HepG2 (cell line): ENCODE data around the gene AGAP1. TPM values are rescaled to one million over a fixed set of nuclear protein-coding genes. Genes with fewer than 3 reads are reported as not detected.

Experiments
- ATF2 ChIP-seq: sonication (generic); formaldehyde crosslinking; IDR thresholded peaks from 2 replicates; pipeline ENCODE4 v1.4.0; 2020; ENCODE audit warnings: missing genetic modification reagents
- BRCA1 ChIP-seq: sonication (generic); formaldehyde crosslinking; IDR thresholded peaks from 2 replicates; pipeline ENCODE4 v1.4.0; 2020; ENCODE audit warnings: missing genetic modification reagents
- CEBPZ ChIP-seq: IDR thresholded peaks from 2 replicates; pipeline ENCODE4 v1.6.1; 2012; ENCODE audit warnings: low read length, improper control_type of control experiment
- DMAP1 ChIP-seq: IDR thresholded peaks from 2 replicates; pipeline ENCODE4 v1.6.1; 2016
- ELF3 ChIP-seq: IDR thresholded peaks from 2 replicates; pipeline ENCODE4 v1.6.1; 2016; ENCODE audit warnings: missing genetic modification reagents, missing compliant biosample characterization
- MAFG ChIP-seq: sonication (generic); formaldehyde crosslinking; IDR thresholded peaks from 2 replicates; pipeline ENCODE4 v1.5.1; 2020; ENCODE audit warnings: mild to moderate bottlenecking, missing genetic modification reagents
- NBN ChIP-seq: fragments of 450-650 bp; conservative IDR thresholded peaks from 2 replicates; pipeline ENCODE4 v1.6.1; 2017
- PAWR ChIP-seq: sonication (generic); formaldehyde crosslinking; IDR thresholded peaks from 2 replicates; pipeline ENCODE4 v1.4.0; 2020; ENCODE audit warnings: missing genetic modification reagents, mild to moderate bottlenecking, borderline replicate concordance
- SOX13 ChIP-seq, 3 experiments: fragments of 450-650 bp in 1 of 3; sonication (generic) in 1 of 3; formaldehyde crosslinking in 1 of 3; IDR thresholded peaks in 2 of 3; conservative IDR thresholded peaks in 1 of 3; 2 replicates each; pipeline versions ENCODE4 v1.5.0 to v1.6.1; 2016 to 2020; ENCODE audit warnings: antibody characterized with exemption in 1 of 3, mild to moderate bottlenecking in 1 of 3, missing compliant biosample characterization in 1 of 3, missing genetic modification reagents in 1 of 3, moderate library complexity in 1 of 3
- SRSF4 ChIP-seq: fragments of 200-400 bp; formaldehyde crosslinking; IDR thresholded peaks from one replicate; pipeline ENCODE4 v1.6.1; 2018; ENCODE audit warnings: mild to moderate bottlenecking, low read depth, low read length, moderate library complexity; ENCODE audit not compliant: poor library complexity, severe bottlenecking
- STAT6 ChIP-seq: sonication (generic); formaldehyde crosslinking; IDR thresholded peaks from 2 replicates; pipeline ENCODE4 v1.4.0; 2020; ENCODE audit warnings: missing genetic modification reagents, mild to moderate bottlenecking, borderline replicate concordance
- TMF1 ChIP-seq: sonication (generic); formaldehyde crosslinking; IDR thresholded peaks from 2 replicates; pipeline ENCODE4 v1.8.1; 2022; ENCODE audit warnings: low read depth, missing genetic modification reagents
- U2AF1 ChIP-seq: fragments of 200-400 bp; formaldehyde crosslinking; optimal IDR thresholded peaks from 2 replicates; pipeline ENCODE3; 2017; ENCODE audit warnings: mild to moderate bottlenecking, low read depth, low read length
- ZBTB7A ChIP-seq: sonication (generic); formaldehyde crosslinking; IDR thresholded peaks from 2 replicates; pipeline ENCODE4 v1.8.0; 2022; ENCODE audit warnings: mild to moderate bottlenecking, missing genetic modification reagents
- ZNF101 ChIP-seq: sonication (generic); formaldehyde crosslinking; IDR thresholded peaks from 2 replicates; pipeline ENCODE4 v1.4.0; 2020; ENCODE audit warnings: mild to moderate bottlenecking, low read depth, missing genetic modification reagents, borderline replicate concordance
- ZNF274 ChIP-seq: sonication (generic); formaldehyde crosslinking; IDR thresholded peaks from 2 replicates; pipeline ENCODE4 v1.5.1; 2020; ENCODE audit warnings: mild to moderate bottlenecking, missing genetic modification reagents
- ZNF530 ChIP-seq: sonication (generic); formaldehyde crosslinking; IDR thresholded peaks from 2 replicates; pipeline ENCODE4 v1.5.0; 2020; ENCODE audit warnings: low read depth, mild to moderate bottlenecking, missing genetic modification reagents
- ZNF562 ChIP-seq: sonication (generic); formaldehyde crosslinking; IDR thresholded peaks from 2 replicates; pipeline ENCODE4 v1.8.0; 2022; ENCODE audit warnings: missing genetic modification reagents, borderline replicate concordance
- ZNF879 ChIP-seq: sonication (generic); formaldehyde crosslinking; IDR thresholded peaks from 2 replicates; pipeline ENCODE4 v1.8.1; 2023; ENCODE audit warnings: missing genetic modification reagents
- polyA plus RNA-seq, 8 experiments: library from polyadenylated mRNA; depleted of rRNA in 3 of 8; stranded (reverse) in 7 of 8; unstranded in 1 of 8; fragments of >200 nt; fragmentation: Illumina TruSeq in 4 of 8; extraction: Trizol in 4 of 8; gene quantifications; 2 replicates each; pipeline versions ENCODE4 v1.2.1 to v1.2.3, GENCODE V29; 2011 to 2016; ENCODE audit warnings: low read depth in 4 of 8, missing spikeins in 1 of 8, mixed read lengths in 1 of 8; ENCODE audit not compliant: insufficient read depth in 1 of 8
- total RNA-seq, 5 experiments: library from RNA; depleted of rRNA; stranded (reverse); fragments of >200 nt; fragmentation: Illumina TruSeq; extraction: Trizol; gene quantifications; 2 replicates each; pipeline ENCODE4 v1.2.3, GENCODE V29; 2016; ENCODE audit warnings: low read depth in 1 of 5

The AGAP1 gene
- total and polyA plus RNA-seq, 2 of the 13 experiments (the other 11 are each of a cell fraction or from before 2014, with no cell fraction given) = 21.2 to 32.7 TPM

GRCh38 chr2:236008857-236009256, 515.0 kb downstream of the AGAP1 start (continued):
- TF ChIP-seq SOX13 (IDR thresholded peaks at IDR 0.05) = no peak
- TF ChIP-seq SOX13 (CRISPR knock-in tag; conservative IDR thresholded peaks at IDR 0.05 in 1 of 2, IDR thresholded peaks at IDR 0.05 in 1 of 2) = peak in 1 of 2 experiments; percentile 64; a peak in 2 of 4 replicates
- TF ChIP-seq SRSF4 = no peak
- TF ChIP-seq ZNF530 (CRISPR knock-in tag) = no peak
- no peak for TF ChIP-seq NBN
- no peak for TF ChIP-seq ELF3
- TF ChIP-seq TMF1 (CRISPR knock-in tag) = no peak
- TF ChIP-seq STAT6 (CRISPR knock-in tag) = no peak
- no peak for TF ChIP-seq ZNF879 (CRISPR knock-in tag)
- no peak for TF ChIP-seq CEBPZ
- TF ChIP-seq MAFG (CRISPR knock-in tag) = no peak
- no peak for TF ChIP-seq ZNF562 (CRISPR knock-in tag)
- no peak; the same call in 1 of the 2 replicates for TF ChIP-seq DMAP1 (CRISPR knock-in tag)
- TF ChIP-seq BRCA1 = no peak
- TF ChIP-seq U2AF1 = no peak
- no peak for TF ChIP-seq ZNF101 (CRISPR knock-in tag)
- TF ChIP-seq ATF2 (CRISPR knock-in tag) = no peak
- no peak for TF ChIP-seq ZNF274
- no peak for TF ChIP-seq PAWR (CRISPR knock-in tag)
- no peak for TF ChIP-seq ZBTB7A (CRISPR knock-in tag)
